Activated T-cell treated with anti-CD3 and anti-CD28 coated beads, Interleukin-2, amount 50 U/mL, for 4 hours (primary cell): ENCODE measurements around the gene ERGIC1. TPM values are rescaled to one million over a fixed set of nuclear protein-coding genes. Genes with fewer than 3 reads are reported as not detected.
"Not testable (repeated sequence)": the region's sequence is repeated elsewhere in the genome, so short reads cannot be mapped to it uniquely, and the experiment has no call there.

ENCODE experiments used
- ATAC-seq, 2 donors: fragments of 200-7000 bp; cut with Tn5 transposase; one replicate each; pipeline ENCODE4 v1.10.0; 2021
- DNase-seq: peaks from one replicate; pipeline ENCODE4 v3.0.0-alpha.2; 2020
- H3K27me3 Mint-ChIP-seq: one replicate; pipeline ENCODE4 v1.8.0; 2021; ENCODE audit warnings: low read depth, mixed read lengths
- H3K36me3 Mint-ChIP-seq: one replicate; pipeline ENCODE4 v1.8.0; 2022; ENCODE audit warnings: mixed read lengths; ENCODE audit not compliant: insufficient read depth
- H3K4me1 Mint-ChIP-seq: one replicate; pipeline ENCODE4 v1.8.0; 2021; ENCODE audit warnings: low read depth, mixed read lengths
- H3K4me3 Mint-ChIP-seq: one replicate; pipeline ENCODE4 v1.8.0; 2021; ENCODE audit warnings: mild to moderate bottlenecking, moderate library complexity, mixed read lengths
- H3K9me3 Mint-ChIP-seq: one replicate; pipeline ENCODE4 v1.8.0; 2021; ENCODE audit warnings: mixed read lengths
- total RNA-seq, 3 donors: library from RNA; stranded (reverse); gene quantifications; one replicate each; pipeline ENCODE4 v1.2.1, GENCODE V29; 2021

Gene ERGIC1
- total RNA-seq, 3 donors from 2014 or later, result 28.7 to 36.3 (median 32.1) TPM

GRCh38 chr5:172854971-172855370 lies 20.9 kb downstream of the ERGIC1 start:
- Mint-ChIP-seq H3K9me3 (no peaks in the 10 kb centered on the region), H3K4me1 (peaks cover 36% of the 10 kb centered on the region), H3K27me3 (no peaks in the 10 kb centered on the region), H3K4me3 (no peak overlapping the region), H3K36me3 (peaks cover 2% of the 10 kb centered on the region)
- DNase-seq (no peak), ATAC-seq (no peak)

GRCh38 chr5:172855597-172856292 lies 21.7 kb downstream of the ERGIC1 start:
- peaks cover 40% of the 10 kb centered on the region for H3K4me1 Mint-ChIP-seq
- DNase-seq, result no peak
- no peak overlapping the region for H3K4me3 Mint-ChIP-seq
- H3K9me3 Mint-ChIP-seq, result no peaks in the 10 kb centered on the region
- H3K27me3 Mint-ChIP-seq, result no peaks in the 10 kb centered on the region
- H3K36me3 Mint-ChIP-seq, result peaks cover 2% of the 10 kb centered on the region
- no peak for ATAC-seq

GRCh38 chr5:172856336-172856735 lies 22.3 kb downstream of the ERGIC1 start:
- H3K27me3 Mint-ChIP-seq, result no peaks in the 10 kb centered on the region
- peaks cover 42% of the 10 kb centered on the region for H3K4me1 Mint-ChIP-seq
- no peak for DNase-seq
- H3K9me3 Mint-ChIP-seq, result no peaks in the 10 kb centered on the region
- no peak overlapping the region for H3K4me3 Mint-ChIP-seq
- H3K36me3 Mint-ChIP-seq, result peaks cover 4% of the 10 kb centered on the region
- no peak for ATAC-seq

- peaks cover 40% of the 10 kb centered on the region for H3K4me1 Mint-ChIP-seq
- no peak for ATAC-seq
- no peaks in the 10 kb centered on the region for H3K27me3 Mint-ChIP-seq
- no peaks in the 10 kb centered on the region for H3K9me3 Mint-ChIP-seq
- H3K36me3 Mint-ChIP-seq, result peaks cover 7% of the 10 kb centered on the region
- no peak for DNase-seq
- no peak overlapping the region for H3K4me3 Mint-ChIP-seq
Measured at GRCh38 chr5:172857982-172858381, 23.9 kb downstream of the ERGIC1 start.

- ATAC-seq, result no peak
- Mint-ChIP-seq H3K4me3 (no peak overlapping the region), H3K27me3 (no peaks in the 10 kb centered on the region), H3K9me3 (no peaks in the 10 kb centered on the region), H3K4me1 (peaks cover 39% of the 10 kb centered on the region), H3K36me3 (peaks cover 7% of the 10 kb centered on the region)
- DNase-seq, result no peak
Measured at GRCh38 chr5:172858511-172858989, 24.5 kb downstream of the ERGIC1 start.

- H3K9me3 Mint-ChIP-seq, result no peaks in the 10 kb centered on the region
- H3K4me1 Mint-ChIP-seq, result peaks cover 35% of the 10 kb centered on the region
- no peaks in the 10 kb centered on the region for H3K27me3 Mint-ChIP-seq
- DNase-seq (no peak), ATAC-seq (no peak)
- no peak overlapping the region for H3K4me3 Mint-ChIP-seq
- H3K36me3 Mint-ChIP-seq, result peaks cover 7% of the 10 kb centered on the region
Measured at GRCh38 chr5:172858990-172859811, 25.1 kb downstream of the ERGIC1 start.

GRCh38 chr5:172859966-172860365 lies 25.9 kb downstream of the ERGIC1 start:
- no peak for ATAC-seq
- Mint-ChIP-seq H3K4me3 (no peak overlapping the region), H3K9me3 (no peaks in the 10 kb centered on the region), H3K4me1 (peaks cover 30% of the 10 kb centered on the region), H3K36me3 (peaks cover 7% of the 10 kb centered on the region), H3K27me3 (no peaks in the 10 kb centered on the region)
- DNase-seq, result no peak

GRCh38 chr5:172860520-172861443 lies 26.7 kb downstream of the ERGIC1 start:
- DNase-seq (no peak), ATAC-seq (no peak)
- Mint-ChIP-seq H3K4me3 (no peak overlapping the region), H3K36me3 (peaks cover 7% of the 10 kb centered on the region), H3K27me3 (no peaks in the 10 kb centered on the region), H3K4me1 (peaks cover 28% of the 10 kb centered on the region), H3K9me3 (no peaks in the 10 kb centered on the region)

GRCh38 chr5:172861461-172861860 lies 27.4 kb downstream of the ERGIC1 start:
- H3K4me3 Mint-ChIP-seq, result no peak overlapping the region
- H3K36me3 Mint-ChIP-seq, result peaks cover 7% of the 10 kb centered on the region
- H3K9me3 Mint-ChIP-seq, result no peaks in the 10 kb centered on the region
- no peak for DNase-seq
- peaks cover 28% of the 10 kb centered on the region for H3K4me1 Mint-ChIP-seq
- no peak for ATAC-seq
- H3K27me3 Mint-ChIP-seq, result no peaks in the 10 kb centered on the region

GRCh38 chr5:172862165-172862801 lies 28.2 kb downstream of the ERGIC1 start:
- Mint-ChIP-seq H3K36me3 (peaks cover 7% of the 10 kb centered on the region), H3K4me3 (no peak overlapping the region), H3K9me3 (no peaks in the 10 kb centered on the region), H3K4me1 (peaks cover 28% of the 10 kb centered on the region), H3K27me3 (no peaks in the 10 kb centered on the region)
- ATAC-seq, result no peak
- DNase-seq, result no peak

GRCh38 chr5:172864171-172864570 lies 30.1 kb downstream of the ERGIC1 start:
- not testable (repeated sequence) for H3K36me3 Mint-ChIP-seq, H3K4me3 Mint-ChIP-seq, H3K27me3 Mint-ChIP-seq, ATAC-seq, DNase-seq, H3K9me3 Mint-ChIP-seq
- peaks cover 31% of the 10 kb centered on the region for H3K4me1 Mint-ChIP-seq

- Mint-ChIP-seq H3K27me3 (no peaks in the 10 kb centered on the region), H3K36me3 (peaks cover 5% of the 10 kb centered on the region), H3K4me3 (no peak overlapping the region), H3K4me1 (peaks cover 31% of the 10 kb centered on the region), H3K9me3 (no peaks in the 10 kb centered on the region)
- DNase-seq (no peak), ATAC-seq (no peak)
Measured at GRCh38 chr5:172864747-172865146, 30.7 kb downstream of the ERGIC1 start.

- DNase-seq, result no peak
- H3K36me3 Mint-ChIP-seq, result peaks cover 3% of the 10 kb centered on the region
- no peak for ATAC-seq
- H3K9me3 Mint-ChIP-seq, result no peaks in the 10 kb centered on the region
- no peak overlapping the region for H3K4me3 Mint-ChIP-seq
- peaks cover 19% of the 10 kb centered on the region for H3K4me1 Mint-ChIP-seq
- H3K27me3 Mint-ChIP-seq, result no peaks in the 10 kb centered on the region
Measured at GRCh38 chr5:172866378-172866777, 32.3 kb downstream of the ERGIC1 start.
